GM21529 (cell line): ENCODE data around the gene UQCC2.

Source experiments
- ATAC-seq: cut with Tn5 transposase; IDR thresholded peaks from one replicate; pipeline ENCODE4 v1.9.1; 2021; ENCODE audit not compliant: unreplicated experiment

The UQCC2 gene

DNA sequence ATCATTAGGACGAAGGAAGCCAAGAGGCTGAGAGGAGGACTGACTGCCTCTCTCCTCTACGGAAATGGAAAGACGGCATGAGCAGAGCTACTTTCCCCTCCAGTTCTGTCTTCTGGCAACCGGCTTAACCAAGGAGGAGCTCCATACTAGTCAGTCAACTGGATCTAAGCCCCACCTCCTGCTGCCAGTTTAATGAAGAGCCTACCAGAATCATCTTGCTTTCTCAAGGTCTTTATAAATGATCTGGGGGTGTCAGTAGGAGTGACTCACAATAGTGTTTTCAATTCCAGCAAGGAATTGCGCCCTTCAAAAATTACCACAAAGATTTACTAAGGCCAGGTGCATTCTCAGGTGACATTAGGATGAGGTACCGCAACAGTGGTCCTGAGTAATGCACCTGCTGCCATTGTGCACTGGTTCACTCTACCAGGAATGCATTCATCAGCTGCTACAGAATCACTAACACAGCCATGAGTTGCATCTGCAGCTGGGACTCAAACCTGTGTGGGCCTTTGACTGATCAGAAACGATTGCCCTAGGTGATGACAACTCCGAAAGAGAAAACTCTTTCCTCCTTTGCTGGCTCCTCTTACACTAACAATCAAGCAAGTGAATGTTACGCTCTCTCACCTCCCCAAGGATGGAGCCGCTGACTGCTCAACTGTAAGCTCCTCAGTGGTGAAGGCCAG is 2.8 kb downstream of the UQCC2 start:
- no peak for ATAC-seq

DNA sequence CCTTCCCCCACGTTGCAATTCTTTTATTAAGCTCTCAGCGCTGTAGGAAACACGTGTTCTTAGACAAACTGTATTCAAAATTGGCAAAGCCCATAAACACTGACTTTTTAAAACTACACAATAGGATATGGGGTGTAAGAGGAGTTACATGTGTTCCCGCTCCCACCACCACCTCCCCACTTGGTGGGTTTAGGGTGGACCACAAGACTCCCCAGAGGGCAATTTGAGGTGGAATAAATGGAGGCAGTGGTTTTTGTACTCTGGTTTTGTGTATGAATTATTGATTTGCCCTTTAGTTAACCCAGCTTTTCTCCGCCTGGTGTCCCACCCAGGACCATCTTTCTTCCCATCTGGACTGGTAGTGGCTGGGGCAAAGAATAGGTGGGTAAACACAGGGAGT is 3.7 kb downstream of the UQCC2 start:
- no peak for ATAC-seq

DNA sequence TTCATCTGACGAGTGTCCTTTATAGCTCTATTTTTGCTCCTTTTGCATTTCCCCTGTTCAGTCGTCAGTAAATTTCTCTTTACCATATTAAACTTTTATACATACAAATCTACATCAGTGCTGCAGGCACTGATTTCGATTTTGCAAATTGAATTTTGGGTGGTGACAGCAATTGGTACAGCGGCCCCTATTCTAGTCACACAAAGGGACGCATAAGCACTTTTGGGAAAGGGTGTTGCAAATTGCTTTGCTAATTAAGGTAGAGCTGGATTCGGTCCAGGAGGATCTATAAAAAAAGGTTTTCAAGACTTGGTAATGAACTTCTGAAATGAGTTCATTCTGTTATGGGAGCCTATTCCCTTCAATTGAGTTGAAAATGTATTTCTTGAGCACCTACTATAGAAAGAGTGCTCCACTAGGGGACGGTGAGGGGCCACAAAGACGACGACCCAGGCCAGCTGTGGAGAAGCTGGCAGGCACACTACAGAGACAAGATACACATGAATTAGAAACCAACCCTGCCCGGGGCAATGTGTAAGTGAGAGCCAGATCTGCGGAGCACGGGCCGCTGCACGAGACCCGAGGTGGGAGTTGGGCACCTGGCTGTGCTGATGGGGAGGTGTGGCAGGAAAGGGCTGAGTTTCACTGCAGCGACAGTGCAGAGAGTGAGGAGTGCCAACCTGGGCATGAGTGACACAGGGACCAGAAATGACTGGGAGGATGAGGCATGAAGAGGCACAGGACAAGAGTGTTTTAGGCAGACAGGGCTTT is 5.4 kb downstream of the UQCC2 start:
- no peak for ATAC-seq

DNA sequence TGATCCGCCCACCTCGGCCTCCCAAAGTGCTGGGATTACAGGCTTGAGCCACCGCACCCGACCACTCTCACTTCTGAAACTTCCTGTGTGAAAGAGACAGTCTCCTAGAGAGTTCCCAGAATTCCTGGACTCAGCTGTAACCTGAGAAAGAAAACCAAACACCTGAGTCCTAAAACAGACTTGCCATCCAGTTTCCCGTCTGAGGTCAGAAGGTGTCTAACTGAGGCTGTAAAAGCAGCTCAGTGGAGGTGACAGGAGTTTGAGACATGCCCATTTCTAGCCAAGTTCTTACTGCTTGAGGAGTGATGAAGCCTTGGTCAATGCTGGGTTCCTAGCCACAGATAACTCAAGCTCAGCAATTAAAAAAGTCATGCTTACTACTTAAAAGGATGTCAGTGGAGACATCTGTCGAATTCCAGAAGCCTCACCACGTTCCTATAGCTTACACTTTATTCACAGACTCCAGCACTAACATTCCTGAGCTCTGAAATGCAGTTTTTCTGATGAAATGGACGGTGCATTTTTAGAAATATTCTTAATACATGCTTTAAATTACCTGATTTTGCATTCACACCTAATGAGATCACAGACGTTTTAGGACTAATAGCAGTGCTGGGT is 6.1 kb downstream of the UQCC2 start:
- no peak for ATAC-seq

DNA sequence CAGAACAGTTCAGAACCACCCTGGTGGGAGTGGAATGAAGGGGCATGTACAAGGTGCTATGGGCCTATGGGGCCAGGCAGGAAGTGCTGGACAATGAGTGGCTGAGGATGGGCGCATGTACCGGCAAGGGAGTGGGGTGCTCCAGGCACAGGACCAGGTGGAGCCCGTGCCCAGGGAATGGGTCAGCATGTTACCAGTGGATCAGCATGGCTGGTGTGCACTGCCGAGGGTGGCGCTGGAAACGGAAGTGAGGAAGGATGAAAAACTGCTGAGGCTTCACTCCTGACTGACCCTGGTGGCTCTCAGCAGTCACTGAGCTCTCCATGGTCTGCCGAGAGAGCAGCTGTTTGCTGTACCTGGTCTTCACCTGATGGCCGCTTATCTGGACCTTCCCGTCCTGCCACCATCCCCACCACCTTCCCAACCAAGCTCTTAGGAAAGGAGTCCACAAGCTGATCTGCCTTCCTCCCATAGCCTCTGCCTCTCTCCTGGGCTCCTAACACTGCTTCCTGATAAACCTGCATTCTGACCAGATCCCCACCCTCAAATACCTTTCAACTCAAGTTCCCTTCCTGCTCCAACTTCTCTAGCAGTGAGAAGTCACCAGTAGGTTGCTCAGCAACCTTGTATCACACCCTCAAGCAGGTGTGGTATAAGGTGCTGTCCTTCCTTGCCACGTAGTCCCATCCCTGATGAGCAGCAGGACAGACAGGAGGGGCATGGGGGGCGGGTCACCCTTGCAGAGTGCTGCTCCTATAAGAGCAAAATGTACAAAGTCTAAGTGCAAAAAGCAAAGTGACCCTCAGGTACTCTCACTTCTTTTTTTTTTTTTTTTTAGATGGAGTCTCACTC is 7.1 kb downstream of the UQCC2 start:
- no peak for ATAC-seq

DNA sequence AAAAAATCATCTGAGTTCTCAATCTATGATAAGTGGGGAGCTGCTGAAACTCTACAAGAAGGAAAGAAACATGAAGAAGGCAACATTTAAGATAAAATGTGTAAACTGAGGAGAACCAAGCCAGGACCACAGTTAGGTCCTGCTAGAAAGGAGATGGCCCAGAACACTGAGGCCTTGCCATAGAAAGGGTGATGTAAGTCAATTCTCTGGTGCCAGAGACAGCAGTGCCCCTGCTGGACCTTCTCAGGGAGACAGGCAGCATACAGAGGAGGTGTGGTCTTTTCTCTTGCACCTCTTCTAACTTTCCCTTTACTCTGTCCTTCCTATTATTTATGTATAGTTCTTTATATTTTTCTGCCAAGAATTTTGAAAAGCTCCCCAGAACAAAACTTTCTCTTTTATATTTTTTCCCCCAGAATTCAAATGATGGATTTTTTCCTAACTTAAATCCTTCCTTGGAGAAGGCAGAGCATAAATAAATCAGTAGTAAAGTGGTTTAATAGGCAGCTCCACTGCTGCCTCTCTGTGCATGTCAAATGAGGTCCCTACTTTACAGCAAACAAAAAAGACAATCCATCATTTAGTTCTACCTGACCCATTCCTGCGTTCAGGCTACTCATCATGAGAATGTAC is 9.0 kb downstream of the UQCC2 start:
- no peak for ATAC-seq

DNA sequence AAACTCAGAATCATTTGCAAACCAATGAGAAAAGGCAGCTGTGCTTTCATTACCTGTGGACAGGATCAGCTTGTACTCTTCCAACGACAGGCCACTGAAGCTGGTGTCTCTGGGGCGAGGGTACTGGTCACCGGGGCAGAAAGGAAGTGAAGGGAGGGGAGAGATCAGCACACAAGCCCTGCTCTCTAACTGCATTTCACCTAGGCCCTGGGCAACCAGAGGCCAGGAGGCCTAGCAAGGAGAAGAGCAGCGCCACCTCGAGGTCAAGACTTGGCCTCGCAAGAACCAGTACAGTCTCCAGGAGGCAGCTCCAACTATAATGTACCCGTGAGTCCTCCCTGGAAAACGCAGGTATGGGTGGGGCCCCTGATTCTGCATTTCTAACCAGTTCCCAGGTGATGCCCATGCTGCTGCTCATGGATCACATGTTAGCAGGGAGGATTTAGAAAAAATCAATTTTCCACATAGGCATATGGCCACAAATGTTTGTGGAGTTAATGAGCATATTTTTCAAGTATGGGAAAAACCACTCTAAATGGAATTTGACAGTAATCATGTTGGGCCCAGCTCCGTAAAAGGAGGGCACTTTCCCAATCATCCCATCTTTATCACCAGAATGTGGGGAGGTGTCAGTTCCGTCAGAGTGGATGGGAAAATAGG is 11.0 kb downstream of the UQCC2 start:
- no peak for ATAC-seq

DNA sequence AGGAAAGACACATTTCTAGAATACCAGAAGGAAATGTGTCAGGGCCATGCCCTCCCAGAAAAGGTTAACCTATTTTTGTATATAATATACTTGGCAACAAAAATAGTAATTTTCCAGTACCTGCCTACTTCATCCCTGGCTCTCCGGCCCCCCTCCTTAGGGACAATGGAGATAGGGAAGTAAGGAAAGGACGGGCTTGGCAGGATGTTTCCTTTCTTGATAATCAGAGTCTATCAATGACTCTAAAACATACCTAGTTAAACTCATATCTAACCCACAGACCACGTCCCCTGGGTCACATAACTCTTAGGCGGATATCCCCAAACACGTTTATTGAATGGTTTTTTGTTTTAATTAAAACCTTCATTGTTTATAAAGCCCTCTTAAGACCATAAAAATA is 11.8 kb downstream of the UQCC2 start:
- no peak for ATAC-seq

DNA sequence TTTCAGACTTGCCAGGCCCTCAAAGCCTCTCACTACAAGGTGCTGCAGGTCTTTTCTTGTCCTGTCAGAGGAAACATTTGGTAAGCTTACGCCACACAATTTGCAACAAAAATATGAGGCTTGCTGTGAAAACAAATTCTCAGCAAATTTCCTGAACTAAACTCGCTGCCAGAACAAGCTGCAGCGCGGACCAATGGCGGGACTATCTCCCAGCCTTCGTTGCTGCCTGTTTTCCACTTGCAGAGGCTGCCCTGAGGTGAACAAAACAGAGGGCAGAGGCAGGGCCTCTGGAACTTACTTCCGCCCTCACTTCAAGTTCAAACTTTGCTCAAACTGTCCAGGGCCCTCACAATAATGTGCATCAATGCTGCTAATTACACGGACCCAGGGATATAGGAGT is 12.4 kb downstream of the UQCC2 start:
- ATAC-seq: no peak

DNA sequence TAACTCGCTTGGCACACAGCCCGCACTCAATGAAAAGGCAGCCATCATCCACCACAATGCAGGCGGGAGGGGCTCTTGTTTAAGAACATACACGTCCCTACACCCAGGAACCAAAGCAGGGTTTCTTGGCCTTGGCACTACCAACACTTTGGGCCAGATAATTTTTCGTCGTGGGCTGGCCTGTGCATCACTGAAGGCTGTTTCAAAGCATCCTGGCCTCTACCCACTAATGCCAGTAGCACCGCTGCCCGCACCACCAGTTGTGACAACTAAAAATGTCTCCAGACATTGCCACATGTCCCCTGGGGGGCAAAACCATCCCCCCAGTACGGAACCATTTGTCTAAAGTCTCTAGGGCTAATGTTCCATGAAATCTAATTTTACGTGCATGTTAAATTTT is 13.0 kb downstream of the UQCC2 start:
- ATAC-seq: no peak

DNA sequence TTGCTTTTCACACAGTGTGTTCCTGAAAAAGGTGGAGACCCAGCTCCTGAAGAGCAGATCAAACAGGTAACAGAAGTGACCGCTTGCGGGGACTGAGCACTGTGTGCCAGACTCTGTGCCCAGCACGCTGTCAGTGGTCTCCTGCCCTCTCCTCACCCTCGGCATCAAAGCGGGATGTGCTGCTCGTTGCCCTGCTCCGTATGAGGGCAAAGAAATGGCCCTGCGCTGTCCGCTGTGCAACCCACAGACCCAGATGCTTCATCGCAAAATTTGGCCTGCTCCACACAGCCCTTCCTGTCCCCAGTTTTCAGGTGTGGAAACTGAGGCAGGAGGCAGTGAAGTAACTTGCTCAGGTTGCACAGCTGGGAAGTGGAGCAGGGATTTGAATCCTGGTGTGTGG is 13.7 kb downstream of the UQCC2 start:
- ATAC-seq: no peak

DNA sequence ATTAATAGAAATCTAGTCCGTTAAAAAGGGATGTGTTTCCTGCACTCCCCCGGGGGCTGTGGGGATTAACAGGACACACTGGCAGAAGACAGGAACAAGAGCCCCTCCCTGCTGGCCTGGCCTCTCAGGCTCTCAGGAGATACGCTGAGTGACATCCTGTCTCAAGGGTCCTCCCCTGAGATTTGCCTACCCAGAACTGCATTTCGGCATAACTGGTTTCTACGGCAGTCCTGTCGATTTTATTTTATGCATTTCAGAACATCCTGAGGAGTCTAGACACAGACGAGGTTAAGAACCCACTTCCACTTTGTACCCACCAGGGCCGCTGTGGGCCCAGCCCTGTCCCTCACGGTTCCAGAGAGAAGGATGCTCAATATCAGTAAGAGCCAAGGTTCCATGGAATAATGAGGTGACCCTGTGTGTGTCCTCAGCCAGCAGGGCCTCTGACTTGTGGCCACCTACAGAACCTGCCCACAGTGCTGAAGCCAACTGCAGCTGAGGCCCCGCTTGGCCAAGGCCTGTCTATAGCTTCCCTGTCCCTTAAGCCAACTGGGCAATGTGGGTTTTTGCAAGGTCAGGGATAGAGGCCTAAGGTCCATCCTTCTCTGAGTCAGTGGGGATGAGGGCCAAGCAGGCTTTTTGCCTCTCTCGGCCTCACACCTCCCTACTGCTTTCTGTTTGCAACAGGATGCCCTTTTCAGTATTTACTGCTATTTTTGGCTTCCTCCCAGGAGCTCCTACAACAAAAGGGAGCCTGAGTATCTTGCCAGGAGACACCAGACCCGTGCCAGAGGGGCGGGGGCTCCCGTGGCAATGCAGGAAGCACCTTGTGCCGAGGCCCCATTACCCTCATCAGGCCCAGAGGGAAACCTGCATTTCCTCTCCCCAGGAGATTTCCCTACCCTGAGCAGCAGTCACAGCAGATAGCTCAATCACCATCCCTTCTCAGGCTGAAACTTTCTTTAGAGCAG is 14.7 kb downstream of the UQCC2 start:
- ATAC-seq: no peak

DNA sequence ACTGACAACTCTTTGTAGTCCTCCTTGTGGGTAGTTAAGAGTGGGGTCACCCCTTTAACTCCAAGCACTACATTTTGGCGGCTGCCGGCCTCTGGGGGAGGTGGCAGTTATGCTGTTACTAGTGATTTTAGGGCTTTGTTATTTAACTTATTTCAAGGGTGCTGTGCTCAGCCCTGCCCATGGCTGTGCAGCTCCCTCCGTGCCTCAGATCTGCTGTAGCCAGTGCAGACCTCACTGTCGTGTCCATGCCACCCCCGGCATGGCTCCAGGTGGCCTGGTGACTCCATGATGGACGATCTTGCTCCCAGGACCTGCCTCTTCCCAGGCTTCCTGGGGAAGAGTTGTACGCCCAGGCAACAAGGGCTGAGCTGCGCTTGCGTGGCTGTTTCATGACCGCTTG is 15.4 kb downstream of the UQCC2 start:
- ATAC-seq: no peak

DNA sequence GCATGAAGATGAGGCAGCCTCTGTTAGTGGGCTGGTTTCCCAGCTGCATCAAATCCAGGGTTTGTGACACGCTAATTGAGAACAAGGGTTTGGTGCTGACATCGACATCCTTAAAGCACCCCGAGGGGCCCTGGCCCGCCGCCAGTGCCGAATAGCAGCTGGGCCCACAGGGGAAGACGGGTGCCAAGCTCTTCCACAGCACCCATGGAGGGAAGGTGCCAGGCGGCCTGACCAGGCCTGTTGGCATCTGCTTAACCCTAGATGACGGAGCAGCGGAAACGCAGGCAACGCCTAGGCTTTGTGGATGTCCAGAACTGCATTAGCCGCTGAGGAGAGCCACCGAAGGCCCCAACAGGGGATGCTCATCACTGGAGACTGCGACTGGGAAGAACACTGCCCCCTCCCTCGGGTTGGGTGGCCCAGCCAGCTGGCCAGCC is 16.0 kb downstream of the UQCC2 start:
- ATAC-seq: no peak

DNA sequence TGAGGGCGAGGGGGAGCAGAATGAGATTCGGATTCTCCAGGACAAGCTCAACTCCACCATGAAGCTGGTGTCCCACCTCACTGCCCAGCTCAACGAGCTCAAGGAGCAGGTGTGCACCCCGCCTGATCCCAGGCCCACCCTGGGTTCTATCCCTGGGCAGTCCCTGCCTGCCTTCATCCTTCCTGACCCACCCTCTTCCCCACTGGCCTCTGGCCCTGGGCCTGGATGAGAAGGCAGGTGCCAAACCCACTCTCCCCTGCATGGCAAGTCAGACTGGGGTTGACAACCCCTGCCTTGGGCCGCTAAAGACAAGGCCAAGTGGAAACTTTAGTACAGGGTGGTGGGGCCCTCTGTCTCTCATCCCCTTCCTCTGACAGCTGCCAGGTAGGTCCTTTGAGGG is 16.5 kb downstream of the UQCC2 start:
- no peak for ATAC-seq

DNA sequence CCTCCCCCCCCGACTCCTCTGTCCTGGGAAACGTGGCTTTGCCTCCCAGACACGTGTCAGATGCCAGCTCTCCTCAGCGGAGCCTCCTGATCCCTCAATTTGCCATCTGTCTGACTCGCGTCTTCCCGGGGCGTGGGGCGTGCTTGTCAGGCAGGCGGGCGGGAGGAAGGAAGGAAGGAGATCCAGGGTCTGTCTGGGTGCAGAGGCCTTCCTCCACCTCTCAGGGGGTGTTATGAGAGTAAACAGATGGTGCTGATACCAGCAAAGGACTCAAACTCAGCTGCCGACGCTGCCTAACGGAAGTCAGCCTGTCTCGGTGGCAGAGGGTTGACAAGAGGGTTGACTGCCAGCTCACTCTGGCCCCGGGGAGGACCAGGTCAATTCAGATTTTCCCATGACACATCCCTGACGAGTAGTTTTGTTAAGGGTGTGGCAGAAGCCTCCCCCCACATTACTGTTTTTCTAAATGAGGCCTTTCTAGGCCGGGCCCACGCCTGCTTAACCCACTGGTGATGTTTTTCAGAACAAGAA is 17.0 kb downstream of the UQCC2 start:
- no peak for ATAC-seq

DNA sequence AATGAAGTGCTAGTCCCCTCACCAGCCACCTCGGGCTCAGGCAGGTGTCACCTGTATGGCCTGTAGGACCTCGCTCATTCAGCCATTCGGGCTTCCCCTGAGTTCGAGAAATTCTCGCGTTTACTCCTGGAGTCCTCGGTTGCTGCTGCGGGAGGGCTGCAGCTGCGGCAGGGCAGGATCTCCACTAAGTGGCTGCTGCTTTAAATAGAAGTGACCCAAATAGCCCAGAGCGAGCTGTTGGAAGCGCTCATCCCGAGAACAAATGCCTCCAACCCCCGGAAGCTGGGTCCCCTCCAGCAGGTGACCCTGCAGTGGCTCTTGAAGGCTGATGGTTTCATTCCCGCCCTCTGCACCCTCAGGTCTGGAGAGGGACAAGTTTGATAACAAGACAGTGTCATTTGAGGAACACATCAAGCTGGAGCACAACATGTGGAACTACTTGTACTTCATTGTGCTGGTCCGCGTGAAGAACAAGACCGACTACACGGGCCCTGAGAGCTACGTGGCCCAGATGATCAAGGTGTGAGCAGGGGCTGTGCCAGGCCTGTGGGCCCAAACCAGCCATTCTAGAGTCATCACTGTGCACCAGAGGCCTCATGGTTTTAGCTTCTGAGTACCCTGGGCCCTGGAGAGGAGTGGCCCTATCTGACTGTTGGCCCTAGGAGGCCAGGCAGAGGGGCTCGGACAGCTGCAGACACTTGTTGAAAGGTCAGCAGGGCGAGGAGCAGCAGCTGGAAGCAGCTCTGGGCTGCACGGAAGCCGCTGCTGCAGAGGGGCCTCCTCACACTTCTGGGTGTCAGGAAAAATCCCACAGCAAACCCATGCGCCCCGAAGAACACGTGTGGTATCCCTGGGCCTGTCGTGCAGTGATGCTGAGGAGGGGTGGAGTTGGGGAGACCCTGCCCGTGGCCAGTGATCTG is 18.1 kb downstream of the UQCC2 start:
- no peak for ATAC-seq

DNA sequence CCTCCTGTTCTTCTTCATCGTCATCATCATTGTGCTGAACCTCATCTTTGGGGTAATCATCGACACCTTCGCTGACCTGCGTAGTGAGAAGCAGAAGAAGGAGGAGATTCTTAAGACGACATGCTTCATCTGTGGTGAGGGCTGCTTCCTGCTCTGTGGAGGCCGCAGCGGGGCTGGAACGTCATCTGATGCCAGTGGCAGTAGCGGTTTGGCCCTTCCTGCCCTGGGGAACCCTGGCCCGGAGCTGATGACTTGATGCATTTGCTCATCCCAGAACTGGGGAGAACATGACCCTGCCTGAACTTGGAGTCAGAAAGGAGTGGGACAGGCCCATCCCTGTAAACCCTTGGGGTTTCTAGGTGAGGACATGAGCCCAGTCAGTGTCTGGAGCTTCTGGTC is 18.7 kb downstream of the UQCC2 start:
- ATAC-seq: no peak
